Measurements from ENCODE around the gene ING3.

GRCh38 chr7:120997882-120998474, 47.4 kb downstream of the ING3 start:
- TF ChIP-seq CTCF (IDR thresholded peaks at IDR 0.05; ENCODE audit: low read depth, low read length) (no peak), EZH2phosphoT487 (IDR thresholded peaks at IDR 0.05; ENCODE audit: low read depth) (no peak)

Data from OCI-LY3 (cell line).